Endothelial cell of umbilical vein (primary cell): ENCODE results near the gene MNAT1. TPM values are rescaled to one million over a fixed set of nuclear protein-coding genes. Genes with fewer than 3 reads are reported as not detected.

ENCODE experiments used
- BruUV-seq: library from RNA; stranded (reverse); fragments of 400-500 nt; replicated peaks from 2 replicates; lab custom pipeline; 2021; lab: Mats Ljungman, UMichigan
- CTCF ChIA-PET: fragments of 300-600, 350-600 bp; sonication (Branson Sonifier 250); formaldehyde crosslinking; loops from one replicate; lab custom pipeline; 2021; ENCODE audit warnings: antibody characterized with exemption, inconsistent platforms; lab: Charles Lee
- POLR2A ChIA-PET: fragments of 300-600, 350-600 bp; sonication (Branson Sonifier 250); formaldehyde crosslinking; loops from one replicate; lab custom pipeline; 2021; ENCODE audit warnings: antibody characterized with exemption, inconsistent platforms; lab: Charles Lee
- DNase-seq: peaks from one replicate; pipeline ENCODE4 v3.0.0-alpha.2; 2011; ENCODE audit warnings: low read depth, low spot score
- FAIRE-seq: peaks from 2 replicates; lab custom pipeline; 2011; peaks lifted over from hg19 to GRCh38; lab: Jason Lieb, UNC
- H2AFZ ChIP-seq: 2 replicates; pipeline ENCODE4 v1.6.0; 2012; ENCODE audit warnings: low read depth, low read length, control low read depth, inconsistent platforms
- H3K27ac ChIP-seq: 2 replicates; pipeline ENCODE4 v1.5.1; 2011; ENCODE audit warnings: low read depth, mild to moderate bottlenecking, control low read depth, low read length, moderate library complexity; ENCODE audit not compliant: insufficient read depth
- H3K27me3 ChIP-seq, 2 experiments: 2 replicates each; pipeline versions ENCODE4 v1.6.0 to v1.6.1; 2011; ENCODE audit warnings: low read length in 2 of 2, mixed read lengths in 1 of 2; ENCODE audit not compliant: control insufficient read depth in 2 of 2, insufficient read depth in 2 of 2
- H3K36me3 ChIP-seq, 2 experiments: 2 replicates in 1 of 2; 3 replicates in 1 of 2; pipeline ENCODE4 v1.5.1; 2011; ENCODE audit warnings: low read length in 2 of 2, mild to moderate bottlenecking in 1 of 2, moderate library complexity in 1 of 2; ENCODE audit not compliant: control insufficient read depth in 2 of 2, insufficient read depth in 2 of 2; ENCODE audit errors: extremely low read depth in 1 of 2
- H3K4me1 ChIP-seq: 3 replicates; pipeline ENCODE4 v1.5.1; 2011; ENCODE audit warnings: mild to moderate bottlenecking, low read length; ENCODE audit not compliant: control insufficient read depth, insufficient read depth; ENCODE audit errors: extremely low read depth
- H3K4me2 ChIP-seq: 2 replicates; pipeline ENCODE4 v1.6.1; 2011; ENCODE audit warnings: low read length, control low read depth, mixed read lengths; ENCODE audit not compliant: insufficient read depth
- H3K4me3 ChIP-seq, 3 experiments: fragments of 200-600 bp in 1 of 3; sonication (generic), shearing (Covaris generic) in 1 of 3; replicated peaks in 1 of 3; 2 replicates each; pipeline ENCODE4 v1.5.1; 2011 to 2016; ENCODE audit warnings: control low read depth in 3 of 3, low read length in 3 of 3, mild to moderate bottlenecking in 2 of 3, inconsistent platforms in 1 of 3, low read depth in 1 of 3, moderate library complexity in 1 of 3; ENCODE audit not compliant: insufficient read depth in 1 of 3
- H3K79me2 ChIP-seq: 2 replicates; pipeline ENCODE4 v1.6.0; 2012; ENCODE audit warnings: low read length, inconsistent platforms; ENCODE audit not compliant: control insufficient read depth, insufficient read depth
- H3K9ac ChIP-seq: replicated peaks from 2 replicates; pipeline ENCODE3; 2011; ENCODE audit warnings: low read length, control low read depth; ENCODE audit not compliant: insufficient read depth; ENCODE audit errors: extremely low read depth
- H3K9me1 ChIP-seq: replicated peaks from 3 replicates; pipeline ENCODE4 v1.6.0; 2011; ENCODE audit warnings: mild to moderate bottlenecking, low read length; ENCODE audit not compliant: control insufficient read depth, insufficient read depth; ENCODE audit errors: extremely low read depth
- H3K9me3 ChIP-seq: replicated peaks from 2 replicates; pipeline ENCODE4 v1.5.1; 2012; ENCODE audit warnings: low read length, inconsistent platforms; ENCODE audit not compliant: control insufficient read depth, insufficient read depth
- H4K20me1 ChIP-seq: replicated peaks from 2 replicates; pipeline ENCODE3; 2011; ENCODE audit warnings: mild to moderate bottlenecking, low read length; ENCODE audit not compliant: control insufficient read depth, insufficient read depth; ENCODE audit errors: extremely low read depth
- EZH2 ChIP-seq: IDR thresholded peaks from 2 replicates; pipeline ENCODE4 v1.6.1; 2012; ENCODE audit warnings: borderline replicate concordance, low read depth, mild to moderate bottlenecking, moderate library complexity, low read length, inconsistent platforms; ENCODE audit not compliant: severe bottlenecking
- FOS ChIP-seq: IDR thresholded peaks from 2 replicates; pipeline ENCODE4 v1.6.1; 2011; ENCODE audit warnings: mild to moderate bottlenecking, low read length, moderate library complexity, borderline replicate concordance; ENCODE audit not compliant: insufficient read depth
- JUN ChIP-seq: IDR thresholded peaks from 2 replicates; pipeline ENCODE4 v1.6.1; 2011; ENCODE audit warnings: borderline replicate concordance, low read depth; ENCODE audit not compliant: insufficient read length, insufficient read depth
- MYC ChIP-seq: IDR thresholded peaks from one replicate; pipeline ENCODE4 v1.6.1; 2011; ENCODE audit warnings: mild to moderate bottlenecking, low read depth, low read length
- POLR2AphosphoS5 ChIP-seq: IDR thresholded peaks from 2 replicates; pipeline ENCODE4 v1.6.1; 2012; ENCODE audit warnings: low read depth, mild to moderate bottlenecking, control low read depth, low read length, moderate library complexity; ENCODE audit not compliant: insufficient read depth
- dilution Hi-C: fragments of 300-500 bp; cut with MboI; formaldehyde crosslinking; loops from one replicate; pipeline ENCODE4 v1.15.0; 2019; ENCODE audit warnings: low sequenced_read_pairs; ENCODE audit not compliant: extremely low pct_ligation_motif_present
- intact Hi-C: fragments of 100-400 bp; cut with micrococcal nuclease; formaldehyde crosslinking; loops from one replicate; pipeline ENCODE4 v1.10.0; 2022
- polyA plus RNA-seq, 4 experiments: library from polyadenylated mRNA; depleted of rRNA in 3 of 4; stranded (reverse) in 3 of 4; unstranded in 1 of 4; fragments of >200 nt; gene quantifications; 2 replicates each; pipeline versions ENCODE4 v1.2.1 to v1.2.3, GENCODE V29; 2011 to 2012; ENCODE audit warnings: missing spikeins in 1 of 4
- total RNA-seq: library from RNA; stranded (reverse); gene quantifications from 2 replicates; pipeline ENCODE4 v1.2.3, GENCODE V29; 2021
- TF ChIP-seq, protein P1 (sequence below), 2 donors: IDR thresholded peaks; 1 replicate in 1 of 2; 2 replicates in 1 of 2; pipeline ENCODE4 v1.5.1; 2011; ENCODE audit warnings: low read length in 2 of 2, mild to moderate bottlenecking in 2 of 2, moderate library complexity in 2 of 2, control low read depth in 1 of 2, inconsistent platforms in 1 of 2, low read depth in 1 of 2; ENCODE audit not compliant: insufficient read depth in 1 of 2; ENCODE audit errors: extremely low read depth in 1 of 2
- TF ChIP-seq, protein P2 (sequence below): IDR thresholded peaks from 2 replicates; pipeline ENCODE4 v1.6.1; 2011; ENCODE audit not compliant: insufficient read depth, insufficient read length

Gene MNAT1
- total and polyA plus RNA-seq, 2 donors (not counting 3 experiments of a cell fraction or from before 2014, with no cell fraction given) = 35.7 to 55.7 TPM

DNA sequence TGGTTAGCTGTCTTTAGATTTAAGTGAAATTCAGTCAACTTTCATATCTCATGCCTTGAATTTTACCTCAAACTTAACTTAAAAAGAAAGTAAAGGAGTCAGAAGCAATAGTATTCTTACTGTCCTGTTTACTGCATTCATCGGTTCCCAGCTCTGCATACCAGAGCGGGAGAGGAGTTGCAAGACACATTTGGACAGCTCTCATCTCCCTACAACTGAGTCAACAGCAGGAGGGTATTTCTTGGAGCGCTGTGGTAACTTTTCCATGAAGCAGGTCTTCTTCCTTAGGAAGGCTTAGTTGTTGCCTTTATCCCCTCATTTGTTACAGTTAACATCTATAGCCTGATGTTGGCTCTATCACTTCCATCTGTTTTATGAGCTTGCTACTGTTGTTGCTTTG lies 181.2 kb downstream of the MNAT1 start:
- no peaks in the 10 kb centered on the region for H4K20me1 ChIP-seq
- BruUV-seq = no TSS peak
- H3K27me3 ChIP-seq = no peaks in the 10 kb centered on the region
- H3K27ac ChIP-seq = no peak overlapping the region
- no peak for FAIRE-seq
- TF ChIP-seq MYC (no peak), POLR2AphosphoS5 (no peak), FOS (no peak)
- TF ChIP-seq, protein P1, sequence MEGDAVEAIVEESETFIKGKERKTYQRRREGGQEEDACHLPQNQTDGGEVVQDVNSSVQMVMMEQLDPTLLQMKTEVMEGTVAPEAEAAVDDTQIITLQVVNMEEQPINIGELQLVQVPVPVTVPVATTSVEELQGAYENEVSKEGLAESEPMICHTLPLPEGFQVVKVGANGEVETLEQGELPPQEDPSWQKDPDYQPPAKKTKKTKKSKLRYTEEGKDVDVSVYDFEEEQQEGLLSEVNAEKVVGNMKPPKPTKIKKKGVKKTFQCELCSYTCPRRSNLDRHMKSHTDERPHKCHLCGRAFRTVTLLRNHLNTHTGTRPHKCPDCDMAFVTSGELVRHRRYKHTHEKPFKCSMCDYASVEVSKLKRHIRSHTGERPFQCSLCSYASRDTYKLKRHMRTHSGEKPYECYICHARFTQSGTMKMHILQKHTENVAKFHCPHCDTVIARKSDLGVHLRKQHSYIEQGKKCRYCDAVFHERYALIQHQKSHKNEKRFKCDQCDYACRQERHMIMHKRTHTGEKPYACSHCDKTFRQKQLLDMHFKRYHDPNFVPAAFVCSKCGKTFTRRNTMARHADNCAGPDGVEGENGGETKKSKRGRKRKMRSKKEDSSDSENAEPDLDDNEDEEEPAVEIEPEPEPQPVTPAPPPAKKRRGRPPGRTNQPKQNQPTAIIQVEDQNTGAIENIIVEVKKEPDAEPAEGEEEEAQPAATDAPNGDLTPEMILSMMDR (IDR thresholded peaks at IDR 0.05; ENCODE audit: extremely low read depth in 1 of 2, insufficient read depth in 1 of 2, low read depth in 1 of 2, low read length in 2 of 2) = no peak
- TF ChIP-seq, protein P2, sequence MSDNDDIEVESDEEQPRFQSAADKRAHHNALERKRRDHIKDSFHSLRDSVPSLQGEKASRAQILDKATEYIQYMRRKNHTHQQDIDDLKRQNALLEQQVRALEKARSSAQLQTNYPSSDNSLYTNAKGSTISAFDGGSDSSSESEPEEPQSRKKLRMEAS = no peak
- H2AFZ ChIP-seq = no peak overlapping the region
- H3K9me3 ChIP-seq = no peaks in the 10 kb centered on the region
- H3K9ac ChIP-seq = no peak overlapping the region
- POLR2A ChIA-PET = no interaction called here
- dilution Hi-C loops = no loop called here
- H3K4me2 ChIP-seq = no peak overlapping the region
- intact Hi-C loops = no loop called here
- no peaks in the 10 kb centered on the region for H3K79me2 ChIP-seq
- H3K9me1 ChIP-seq = no peaks in the 10 kb centered on the region
- DNase-seq = no peak
- no peaks in the 10 kb centered on the region for H3K4me1 ChIP-seq
- CTCF ChIA-PET = interaction anchor here (1.2 to 2.1 kb wide), 6 partner anchors 9 to 111 kb away, joined by 3 to 9 read pairs (median 4); no protein-coding TSS in a partner anchor
- no peak overlapping the region for H3K4me3 ChIP-seq
- no peaks in the 10 kb centered on the region for H3K36me3 ChIP-seq

- Histone ChIP-seq H3K4me1 (peaks cover 12% of the 10 kb centered on the region), H3K79me2 (no peaks in the 10 kb centered on the region), H3K4me2 (no peak overlapping the region), H3K9ac (no peak overlapping the region), H3K36me3 (no peaks in the 10 kb centered on the region), H3K4me3 (no peak overlapping the region), H2AFZ (no peak overlapping the region), H3K9me3 (no peaks in the 10 kb centered on the region), H3K9me1 (no peaks in the 10 kb centered on the region), H3K27me3 (no peaks in the 10 kb centered on the region), H3K27ac (no peak overlapping the region), H4K20me1 (no peaks in the 10 kb centered on the region)
- FAIRE-seq (peak; percentile 52), DNase-seq (peak; percentile 78)
- no peak for TF ChIP-seq EZH2
- TF ChIP-seq JUN = peak; percentile 33
- peak; percentile 66 for TF ChIP-seq FOS
- dilution Hi-C loops (no loop called here), intact Hi-C loops (loop anchor here (10.0 kb wide), 1 partner anchor 333 kb away; no protein-coding TSS in a partner anchor)
- BruUV-seq = no TSS peak
- POLR2A ChIA-PET = no interaction called here
- CTCF ChIA-PET = no interaction called here
These were observed 187.5 kb downstream of the MNAT1 start for GRCh38 chr14:60922050-60922449.
